Stimulated activated CD8-positive, alpha-beta memory T cell treated with anti-CD3 and anti-CD28 coated beads, Interleukin-2, amount 100 ng/mL, for 1 hour (primary cell): Measurements from ENCODE around the gene GADL1.
A peak's percentile ranks its signal among the peaks of the same experiment; 100 is the strongest.

Source experiments
- DNase-seq, 2 donors: peaks; one replicate each; pipeline ENCODE4 v3.0.0-alpha.2; 2020; ENCODE audit warnings: low read depth in 2 of 2

The GADL1 gene

DNA sequence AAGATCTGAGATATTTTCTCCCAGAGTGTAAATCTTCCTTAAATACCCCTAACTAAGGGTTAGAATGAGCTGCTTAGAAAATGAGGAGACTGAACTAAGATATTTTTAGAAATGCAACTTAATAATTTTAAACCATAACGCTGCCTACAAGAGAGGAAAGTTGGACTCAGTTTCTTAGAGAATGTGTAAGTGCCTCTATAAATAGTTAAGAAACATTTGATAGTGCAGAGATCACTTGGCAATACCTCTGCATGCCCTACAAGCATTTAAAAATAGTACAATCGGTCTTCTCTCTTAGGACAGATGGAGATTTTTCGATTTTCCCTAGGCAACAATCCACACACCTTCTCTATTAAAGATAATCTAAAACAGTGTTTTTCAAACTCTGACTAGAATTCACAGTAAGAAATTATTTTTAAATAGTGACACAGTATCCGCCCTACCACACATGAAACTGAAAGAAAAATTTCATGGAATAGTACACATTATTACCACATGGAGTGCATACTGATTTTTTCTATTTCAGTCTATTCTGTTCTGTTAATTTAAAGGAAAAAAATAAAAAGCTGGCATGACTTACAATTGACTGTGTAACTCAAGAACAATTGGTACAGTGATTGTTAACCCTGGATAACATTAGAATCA lies 83.2 kb downstream of the GADL1 start:
- DNase-seq = no peak

- DNase-seq = peak in 1 of 2 donors; percentile 0
These were observed 83.8 kb downstream of the GADL1 start for GRCh38 chr3:30810625-30811024.

DNA sequence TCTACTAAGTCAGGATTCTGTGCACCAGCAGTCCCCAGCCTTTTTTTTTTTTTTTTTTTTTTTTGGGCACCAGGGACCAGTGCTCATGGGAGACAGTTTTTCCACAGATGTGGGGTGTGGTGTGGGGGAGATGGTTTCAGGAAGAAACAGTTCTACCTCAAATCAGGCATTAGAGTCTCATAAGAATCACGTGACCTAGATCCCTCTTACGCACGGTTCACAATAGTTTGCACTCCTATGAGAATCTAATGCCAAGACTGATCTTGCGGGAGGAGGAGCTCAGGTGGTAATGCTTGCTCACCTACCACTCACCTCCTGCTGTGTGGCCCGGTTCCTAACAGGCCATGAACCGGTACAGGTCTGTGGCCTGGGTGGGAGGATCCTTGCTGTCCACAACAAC lies 88.8 kb downstream of the GADL1 start:
- no peak for DNase-seq

GRCh38 chr3:30804984-30805383 lies 89.5 kb downstream of the GADL1 start:
- no peak for DNase-seq

GRCh38 chr3:30795176-30795575 lies 99.3 kb downstream of the GADL1 start:
- DNase-seq = no peak

DNA sequence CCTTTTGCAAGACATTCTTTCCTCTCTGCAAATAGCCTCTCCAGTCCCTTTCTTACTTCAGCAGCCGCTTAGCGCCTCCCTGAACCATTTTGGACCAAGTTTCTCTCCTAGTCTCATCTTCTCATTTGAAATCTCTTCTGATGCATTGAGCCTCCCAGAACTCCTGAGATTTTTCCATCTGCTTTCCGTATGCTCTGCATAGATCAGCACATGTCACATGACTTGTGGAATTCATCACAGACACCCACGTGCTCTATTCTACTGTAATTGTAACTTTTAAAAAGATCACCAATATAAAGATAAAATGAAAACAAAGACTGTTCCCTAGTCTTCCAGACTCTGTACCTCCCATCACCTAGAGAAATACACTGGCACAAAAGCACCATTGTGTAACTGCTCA lies 100.7 kb downstream of the GADL1 start:
- no peak for DNase-seq

DNA sequence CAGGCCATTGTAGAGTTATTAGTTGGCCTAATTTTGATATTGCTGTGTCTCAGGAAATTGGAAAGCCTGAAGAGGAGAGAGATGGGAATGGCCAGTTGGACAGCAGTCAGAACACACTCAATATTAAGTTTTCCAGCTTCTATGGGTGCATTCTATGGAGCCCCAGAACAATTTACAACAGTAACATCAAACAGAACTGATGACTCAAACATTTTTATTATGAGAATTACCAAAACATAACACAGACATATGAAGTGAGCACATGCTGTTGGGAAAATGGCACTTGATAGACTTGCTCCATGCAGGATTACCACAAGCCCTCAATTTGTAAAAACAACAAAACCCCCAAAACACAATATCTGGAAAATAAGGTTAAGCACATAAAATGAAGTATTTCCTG lies 104.3 kb downstream of the GADL1 start:
- no peak for DNase-seq

DNA sequence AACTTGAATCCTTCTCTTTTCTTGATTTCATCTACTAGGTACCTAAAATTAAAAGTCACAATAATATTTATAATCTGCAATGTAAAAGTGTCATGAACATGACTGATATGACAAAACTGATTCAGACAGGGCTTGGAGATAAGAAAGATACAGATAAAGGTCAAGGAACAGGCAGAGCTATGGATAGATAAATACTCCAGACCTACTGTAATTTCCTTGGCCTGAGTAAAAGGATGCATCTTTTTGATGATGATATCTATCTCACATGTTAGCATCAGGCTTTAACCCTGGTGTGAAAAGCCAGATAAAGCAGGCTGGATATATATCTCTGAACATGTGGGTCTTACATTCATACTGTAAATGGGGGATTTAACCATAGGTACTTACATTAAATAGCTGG lies 108.1 kb downstream of the GADL1 start:
- DNase-seq = no peak

DNA sequence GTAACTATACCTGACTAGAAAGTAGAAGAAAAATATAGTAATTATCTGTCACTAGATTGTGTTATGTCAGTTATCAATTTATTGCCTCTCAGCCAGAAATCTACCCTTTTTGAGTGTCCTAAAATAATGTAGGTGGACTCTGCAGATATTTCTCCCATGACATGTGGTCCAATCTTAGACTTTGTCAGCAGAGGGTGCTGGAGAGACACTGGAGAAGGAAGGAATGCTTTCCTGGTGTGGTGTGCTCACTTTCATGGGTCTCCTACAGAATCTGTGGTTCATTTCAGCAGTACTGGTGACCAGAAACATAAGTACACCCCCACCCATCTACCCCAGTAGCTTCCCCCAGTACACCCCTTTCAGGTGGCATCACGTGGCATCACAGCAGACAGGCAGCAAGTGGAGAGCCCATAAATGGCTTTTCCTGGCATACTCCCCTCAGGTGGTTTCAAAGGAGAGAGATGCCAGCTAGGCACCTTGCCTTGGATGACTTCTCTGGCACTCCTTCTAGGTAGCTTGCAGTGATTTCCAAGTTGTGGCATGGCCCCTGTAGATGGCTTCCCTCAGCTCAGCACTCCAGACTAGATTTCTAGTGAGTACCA lies 114.7 kb downstream of the GADL1 start:
- no peak for DNase-seq

- DNase-seq = no peak
These were observed 115.5 kb downstream of the GADL1 start for GRCh38 chr3:30778933-30779332.

DNA sequence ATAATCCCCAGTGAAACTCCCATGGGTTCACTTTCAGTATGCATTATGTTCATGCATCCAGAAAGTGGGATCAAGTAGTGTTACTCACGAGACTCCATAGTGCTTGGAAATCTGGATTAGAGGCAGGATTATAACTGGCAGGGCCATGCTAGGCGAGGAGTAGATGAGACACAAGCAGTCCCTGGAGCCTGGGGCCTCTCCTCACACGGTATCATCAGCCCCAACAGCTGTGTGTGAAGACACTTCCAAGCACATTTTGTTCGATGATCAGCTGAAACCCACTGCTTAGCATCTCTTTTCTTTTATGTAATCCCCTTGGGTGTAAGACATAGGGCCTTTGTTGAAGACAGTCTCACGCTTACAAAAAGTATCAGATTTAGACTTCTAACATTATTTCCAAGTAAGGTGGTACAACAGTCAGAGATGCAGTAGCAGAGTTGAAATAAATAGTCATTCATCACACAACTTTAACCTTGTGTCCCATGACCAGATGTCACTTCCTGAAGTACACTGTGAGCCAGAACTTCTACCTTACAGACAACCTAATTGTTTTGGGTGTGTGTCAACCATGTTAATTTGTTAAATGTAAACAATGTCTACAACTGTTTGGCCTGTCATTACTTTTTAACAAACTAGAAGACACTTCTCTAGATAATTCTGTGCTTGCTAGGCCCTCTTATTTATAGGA lies 116.9 kb downstream of the GADL1 start:
- DNase-seq = no peak

GRCh38 chr3:30776186-30776815 lies 118.2 kb downstream of the GADL1 start:
- DNase-seq = no peak

DNA sequence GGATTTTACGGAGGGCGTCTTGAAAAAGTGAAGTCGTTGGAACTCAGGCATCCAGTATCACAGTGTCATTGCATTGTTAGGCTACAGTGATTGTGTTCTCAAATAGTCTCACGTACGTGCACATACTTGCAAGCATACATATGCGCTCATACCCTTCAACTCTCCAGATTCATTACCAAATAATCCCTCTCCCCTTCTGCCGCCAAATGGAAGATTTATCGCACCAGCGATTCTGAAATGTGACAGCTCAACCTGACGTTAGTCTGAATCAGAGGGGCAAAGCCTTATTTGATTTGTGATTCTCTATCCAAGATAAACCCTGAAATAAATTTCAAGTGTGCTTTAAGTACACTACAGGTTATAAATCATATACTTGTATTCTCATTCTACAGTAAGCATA lies 119.4 kb downstream of the GADL1 start:
- no peak for DNase-seq

DNA sequence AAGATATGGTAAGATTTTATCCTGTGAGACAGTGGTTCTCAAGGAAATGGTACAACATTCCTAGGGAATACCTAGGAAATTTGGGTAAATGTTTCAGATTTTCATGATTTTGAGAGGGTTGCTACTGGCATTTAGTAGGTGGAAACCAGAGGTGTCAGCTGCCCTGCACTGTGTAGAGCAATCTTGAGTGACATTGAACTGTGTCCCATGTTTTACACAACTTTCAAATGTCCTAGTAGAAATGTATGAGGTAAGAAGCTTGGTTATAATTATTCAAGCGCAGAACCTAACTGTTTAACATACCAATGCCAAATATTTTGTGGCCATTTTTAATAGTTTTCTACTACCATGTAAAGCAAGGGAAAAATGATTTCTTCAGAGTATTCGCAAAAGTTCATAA lies 120.4 kb downstream of the GADL1 start:
- no peak for DNase-seq

- no peak for DNase-seq
These were observed 124.1 kb downstream of the GADL1 start for GRCh38 chr3:30770387-30770786.

DNA sequence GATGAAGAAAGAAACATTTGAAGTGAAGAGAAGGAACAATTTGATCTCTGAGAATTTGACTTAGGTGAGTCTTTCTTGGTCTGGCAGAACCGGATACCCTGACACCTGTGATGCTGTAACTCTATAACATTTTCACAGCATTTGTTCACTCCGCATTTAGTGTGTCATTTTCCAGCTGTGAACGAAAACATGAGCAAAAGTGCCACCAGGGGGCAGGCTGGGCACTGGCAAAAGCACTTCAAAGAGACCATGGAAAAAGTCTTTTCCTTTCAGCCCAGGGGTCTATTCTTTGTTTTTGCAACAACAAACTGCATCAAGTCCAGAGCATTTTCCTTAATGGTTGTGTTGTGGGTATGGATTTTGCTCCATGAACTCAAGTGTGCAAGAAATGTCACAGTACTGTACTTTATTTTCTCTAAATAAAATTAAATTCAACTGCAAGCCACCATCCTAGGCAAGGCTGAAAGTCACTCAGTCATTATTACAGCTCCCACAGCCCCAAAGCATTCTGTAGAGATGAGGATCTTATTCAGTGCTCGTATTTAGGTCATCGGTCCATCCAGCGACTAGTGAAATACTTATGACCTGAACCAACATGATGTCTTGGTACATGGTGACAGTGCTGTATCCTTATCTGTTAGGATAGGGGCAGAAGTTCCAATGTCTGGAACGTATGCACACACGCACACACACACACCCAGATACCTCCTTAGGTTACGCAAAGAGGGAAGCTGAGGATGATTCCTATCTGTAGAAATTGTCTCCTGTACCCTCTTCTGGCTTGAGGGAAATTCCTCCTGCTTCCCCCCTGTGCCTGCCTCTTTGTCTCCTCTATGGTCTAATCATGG lies 125.5 kb downstream of the GADL1 start:
- DNase-seq = peak; percentile 35 to 59

GRCh38 chr3:30768046-30768445 lies 126.4 kb downstream of the GADL1 start:
- DNase-seq = no peak

DNA sequence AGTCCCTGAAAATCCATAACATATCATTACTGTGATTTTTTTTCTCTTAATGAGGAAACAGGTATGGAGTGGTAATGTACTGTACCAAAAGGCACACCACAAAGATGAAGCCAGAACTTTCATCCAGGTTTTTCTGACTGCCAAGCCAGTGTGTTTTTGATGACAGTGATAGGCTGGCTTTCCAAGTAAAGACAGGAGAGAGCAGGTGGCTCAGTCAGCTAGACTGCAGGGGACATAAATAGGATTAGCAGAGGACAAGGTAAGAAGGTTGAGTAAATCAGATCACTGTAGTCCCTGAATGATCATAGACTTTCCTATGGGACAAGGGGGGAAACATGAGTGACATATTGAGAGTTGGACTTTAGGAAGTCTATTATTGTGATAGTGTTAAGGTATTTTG lies 127.9 kb downstream of the GADL1 start:
- no peak for DNase-seq

DNA sequence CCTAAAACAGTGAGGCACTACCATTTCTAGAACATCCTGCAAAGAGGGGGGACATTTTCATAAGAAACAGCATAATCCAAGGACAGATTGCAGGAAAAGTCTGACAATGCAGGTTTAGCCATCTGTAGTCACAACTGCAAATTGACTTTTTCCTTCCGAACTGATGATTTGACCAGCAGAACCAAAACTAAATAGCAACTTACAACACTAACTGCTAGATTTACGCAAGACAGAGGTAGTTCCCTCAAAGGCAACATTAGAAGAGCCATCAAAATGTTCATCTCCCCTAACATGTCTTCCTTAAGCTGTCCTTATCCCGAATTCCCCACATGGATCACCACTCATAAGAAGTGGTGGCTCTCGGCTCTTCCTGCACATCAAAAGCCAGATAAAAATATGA lies 129.6 kb downstream of the GADL1 start:
- no peak for DNase-seq

- DNase-seq = no peak
These were observed 130.2 kb downstream of the GADL1 start for GRCh38 chr3:30764281-30764680.

DNA sequence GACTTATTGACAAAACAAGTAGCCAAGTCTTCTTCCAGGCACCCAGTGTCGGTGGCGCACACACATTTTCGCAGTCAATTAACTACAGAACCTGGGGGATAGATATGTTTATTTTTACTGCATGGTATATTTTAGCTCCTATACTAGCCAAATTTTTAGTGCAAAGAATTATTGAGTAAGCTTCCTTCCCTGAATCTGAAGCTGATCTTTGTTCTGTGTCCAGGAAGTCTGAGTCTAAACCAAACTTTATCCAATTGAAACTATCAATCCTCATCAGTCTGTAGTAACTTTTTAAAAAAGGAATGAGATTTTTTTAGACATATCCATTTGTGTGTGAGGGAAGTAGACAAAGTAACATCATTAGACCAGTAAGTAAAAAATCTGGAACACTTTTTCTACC lies 133.1 kb downstream of the GADL1 start:
- no peak for DNase-seq

DNA sequence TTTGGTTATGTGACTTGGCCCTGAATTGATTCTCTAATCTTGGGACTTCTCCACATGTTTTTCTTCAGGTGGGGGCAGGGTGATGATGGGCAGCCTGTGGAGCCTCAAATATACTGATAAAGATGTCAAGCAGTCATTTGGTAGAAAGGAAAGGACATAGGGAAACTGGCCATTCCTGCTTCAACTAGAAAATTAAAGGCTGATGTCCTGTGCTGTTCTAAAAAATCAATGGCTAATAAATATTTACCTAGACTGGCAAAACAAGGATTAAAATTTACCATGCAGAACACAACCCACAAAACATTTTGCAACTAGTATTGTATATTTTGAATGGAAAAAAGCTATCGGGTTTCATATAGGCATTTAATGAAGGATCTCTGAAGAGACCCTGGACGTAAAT lies 133.7 kb downstream of the GADL1 start:
- DNase-seq = no peak
